Cardiac fibroblast (primary cell): ENCODE data around the gene UBAC1.

Source experiments
- DNase-seq, 2 donors: peaks; one replicate each; pipeline versions ENCODE4 v3.0.0 to v3.0.0-alpha.2; 2010; ENCODE audit warnings: low read depth in 2 of 2
- H3K4me3 ChIP-seq, 2 donors: replicated peaks in 1 of 2; 1 replicate in 1 of 2; 2 replicates in 1 of 2; pipeline ENCODE4 v1.5.1; 2011; ENCODE audit warnings: low read depth in 2 of 2, low read length in 2 of 2, mild to moderate bottlenecking in 2 of 2, moderate library complexity in 1 of 2
- CTCF ChIP-seq: IDR thresholded peaks from one replicate; pipeline ENCODE4 v1.5.1; 2011; ENCODE audit warnings: low read depth, mild to moderate bottlenecking, low read length, inconsistent platforms

The UBAC1 gene

GRCh38 chr9:135985889-135986288 is 24.7 kb upstream of the UBAC1 start:
- no peak for TF ChIP-seq CTCF
- H3K4me3 ChIP-seq: no peak overlapping the region
- DNase-seq: no peak

GRCh38 chr9:135985459-135985774 is 24.2 kb upstream of the UBAC1 start:
- no peak for DNase-seq
- no peak for TF ChIP-seq CTCF
- no peak overlapping the region for H3K4me3 ChIP-seq

GRCh38 chr9:135984072-135984710 is 23.0 kb upstream of the UBAC1 start:
- no peak for TF ChIP-seq CTCF
- DNase-seq: no peak
- no peak overlapping the region for H3K4me3 ChIP-seq

- DNase-seq: no peak
- no peak overlapping the region for H3K4me3 ChIP-seq
- TF ChIP-seq CTCF: no peak
These were observed 22.3 kb upstream of the UBAC1 start for GRCh38 chr9:135983208-135984071.

GRCh38 chr9:135982499-135983207 is 21.5 kb upstream of the UBAC1 start:
- no peak overlapping the region for H3K4me3 ChIP-seq
- DNase-seq: no peak
- no peak for TF ChIP-seq CTCF

GRCh38 chr9:135980926-135981630 is 19.9 kb upstream of the UBAC1 start:
- no peak for TF ChIP-seq CTCF
- H3K4me3 ChIP-seq: no peak overlapping the region
- no peak for DNase-seq
